DND-41 (cell line): ENCODE results near the gene FAM83D.

ENCODE experiments used
- ATAC-seq: fragments of 200-7000 bp; cut with Tn5 transposase; 3 replicates; pipeline ENCODE4 v1.9.1; 2021; ENCODE audit warnings: low read depth; ENCODE audit not compliant: insufficient read depth
- DNase-seq: peaks from one replicate; pipeline ENCODE4 v3.0.0-alpha.2; 2020
- H2AFZ ChIP-seq: 2 replicates; pipeline ENCODE4 v1.6.0; 2012; ENCODE audit warnings: low read depth, low read length
- H3K27ac ChIP-seq: 2 replicates; pipeline ENCODE4 v1.5.1; 2012; ENCODE audit warnings: low read length, inconsistent platforms
- H3K27me3 ChIP-seq: fragments of 200-600 bp; sonication (generic); 2 replicates; pipeline ENCODE4 v1.6.0; 2012; ENCODE audit warnings: low read length, mild to moderate bottlenecking, inconsistent platforms; ENCODE audit not compliant: insufficient read depth, poor library complexity
- H3K36me3 ChIP-seq: 2 replicates; pipeline ENCODE4 v1.5.1; 2012; ENCODE audit warnings: low read length, inconsistent platforms; ENCODE audit not compliant: insufficient read depth
- H3K4me1 ChIP-seq: 2 replicates; pipeline ENCODE4 v1.5.1; 2012; ENCODE audit warnings: mild to moderate bottlenecking, low read length; ENCODE audit not compliant: insufficient read depth
- H3K4me2 ChIP-seq: 2 replicates; pipeline ENCODE4 v1.6.0; 2012; ENCODE audit warnings: mild to moderate bottlenecking, moderate library complexity, low read length, inconsistent platforms; ENCODE audit not compliant: insufficient read depth
- H3K4me3 ChIP-seq, 2 experiments: fragments of 200-600 bp in 1 of 2; shearing (Covaris generic) in 1 of 2; 2 replicates each; pipeline ENCODE4 v1.5.1; 2012 to 2016; ENCODE audit warnings: inconsistent platforms in 2 of 2, low read length in 2 of 2, mild to moderate bottlenecking in 2 of 2, low read depth in 1 of 2, moderate library complexity in 1 of 2
- H3K79me2 ChIP-seq: 2 replicates; pipeline ENCODE4 v1.6.0; 2012; ENCODE audit warnings: low read length, inconsistent platforms; ENCODE audit not compliant: insufficient read depth
- H3K9ac ChIP-seq: 2 replicates; pipeline ENCODE4 v1.6.0; 2012; ENCODE audit warnings: low read depth, mild to moderate bottlenecking, inconsistent platforms, low read length, moderate library complexity
- H3K9me3 ChIP-seq: 2 replicates; pipeline ENCODE4 v1.5.1; 2012; ENCODE audit warnings: low read length, moderate library complexity, mild to moderate bottlenecking, inconsistent platforms; ENCODE audit not compliant: insufficient read depth, severe bottlenecking
- H4K20me1 ChIP-seq: 2 replicates; pipeline ENCODE4 v1.6.0; 2012; ENCODE audit warnings: low read length; ENCODE audit not compliant: insufficient read depth
- EZH2 ChIP-seq: IDR thresholded peaks from 3 replicates; pipeline ENCODE4 v1.6.1; 2012; ENCODE audit warnings: borderline replicate concordance, low read depth, mild to moderate bottlenecking, moderate library complexity, low read length, inconsistent platforms; ENCODE audit not compliant: severe bottlenecking
- TF ChIP-seq, protein P1 (sequence below): IDR thresholded peaks from 2 replicates; pipeline ENCODE4 v1.5.1; 2012; ENCODE audit warnings: borderline replicate concordance, low read length, moderate library complexity, mild to moderate bottlenecking; ENCODE audit not compliant: poor library complexity, severe bottlenecking; ENCODE audit errors: extremely low read depth

The FAM83D gene

DNA sequence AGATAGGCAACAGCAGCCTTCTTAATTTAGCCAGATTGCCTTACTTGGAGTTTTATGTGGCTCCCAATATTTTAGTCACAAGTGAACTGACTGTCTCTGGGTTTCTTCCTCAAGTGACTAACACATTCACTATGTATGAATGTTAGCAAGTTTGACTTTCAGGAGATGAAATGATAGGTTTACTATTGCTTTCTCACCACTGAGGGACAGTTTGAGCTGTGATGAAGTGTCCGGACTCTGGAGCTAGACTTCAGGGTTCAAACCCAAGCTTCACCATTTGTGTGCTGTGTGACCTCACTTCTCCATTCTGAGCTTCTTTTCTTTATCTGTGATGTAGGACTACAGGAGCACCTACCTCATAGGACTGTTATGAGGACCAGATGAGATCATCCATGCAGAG is 44.1 kb downstream of the FAM83D start:
- Histone ChIP-seq H3K9me3 (no peaks in the 10 kb centered on the region), H3K79me2 (peaks cover 76% of the 10 kb centered on the region), H3K27ac (no peak overlapping the region), H3K4me3 (no peak overlapping the region), H3K4me2 (no peak overlapping the region), H2AFZ (no peak overlapping the region), H3K9ac (no peak overlapping the region), H4K20me1 (peaks cover 18% of the 10 kb centered on the region), H3K36me3 (peaks cover 77% of the 10 kb centered on the region), H3K27me3 (no peaks in the 10 kb centered on the region), H3K4me1 (no peaks in the 10 kb centered on the region; the same call in 1 of the 2 replicates)
- no peak for TF ChIP-seq EZH2
- TF ChIP-seq, protein P1, sequence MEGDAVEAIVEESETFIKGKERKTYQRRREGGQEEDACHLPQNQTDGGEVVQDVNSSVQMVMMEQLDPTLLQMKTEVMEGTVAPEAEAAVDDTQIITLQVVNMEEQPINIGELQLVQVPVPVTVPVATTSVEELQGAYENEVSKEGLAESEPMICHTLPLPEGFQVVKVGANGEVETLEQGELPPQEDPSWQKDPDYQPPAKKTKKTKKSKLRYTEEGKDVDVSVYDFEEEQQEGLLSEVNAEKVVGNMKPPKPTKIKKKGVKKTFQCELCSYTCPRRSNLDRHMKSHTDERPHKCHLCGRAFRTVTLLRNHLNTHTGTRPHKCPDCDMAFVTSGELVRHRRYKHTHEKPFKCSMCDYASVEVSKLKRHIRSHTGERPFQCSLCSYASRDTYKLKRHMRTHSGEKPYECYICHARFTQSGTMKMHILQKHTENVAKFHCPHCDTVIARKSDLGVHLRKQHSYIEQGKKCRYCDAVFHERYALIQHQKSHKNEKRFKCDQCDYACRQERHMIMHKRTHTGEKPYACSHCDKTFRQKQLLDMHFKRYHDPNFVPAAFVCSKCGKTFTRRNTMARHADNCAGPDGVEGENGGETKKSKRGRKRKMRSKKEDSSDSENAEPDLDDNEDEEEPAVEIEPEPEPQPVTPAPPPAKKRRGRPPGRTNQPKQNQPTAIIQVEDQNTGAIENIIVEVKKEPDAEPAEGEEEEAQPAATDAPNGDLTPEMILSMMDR = no peak
- DNase-seq (no peak), ATAC-seq (no peak)

DNA sequence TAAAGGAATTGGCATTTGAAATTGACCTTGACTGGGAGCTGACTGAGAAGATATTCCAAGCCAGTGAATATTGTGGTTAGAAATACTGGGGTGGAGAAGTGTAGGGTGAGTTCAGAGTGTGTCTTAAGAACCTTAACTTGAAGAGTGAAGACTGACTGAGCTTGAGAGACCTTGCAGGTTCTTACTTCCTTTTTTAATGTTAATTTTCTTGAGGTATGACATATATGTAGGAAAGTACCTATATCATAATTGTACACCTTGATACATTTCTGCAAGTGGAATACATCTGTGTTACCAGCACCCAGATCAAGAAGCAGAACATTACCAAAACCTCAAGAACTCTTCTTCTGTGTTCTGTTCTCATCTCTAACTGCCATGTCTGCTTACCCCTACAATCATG is 46.9 kb downstream of the FAM83D start:
- Histone ChIP-seq H4K20me1 (peaks cover 17% of the 10 kb centered on the region), H3K9me3 (no peaks in the 10 kb centered on the region), H3K9ac (no peak overlapping the region), H3K79me2 (peaks cover 75% of the 10 kb centered on the region), H3K4me2 (no peak overlapping the region), H3K27me3 (no peaks in the 10 kb centered on the region), H3K36me3 (peaks cover 87% of the 10 kb centered on the region), H3K27ac (no peak overlapping the region), H3K4me3 (no peak overlapping the region), H2AFZ (no peak overlapping the region), H3K4me1 (no peaks in the 10 kb centered on the region)
- ATAC-seq = no peak
- no peak for DNase-seq
- TF ChIP-seq, protein P1 = no peak
- TF ChIP-seq EZH2 = no peak

DNA sequence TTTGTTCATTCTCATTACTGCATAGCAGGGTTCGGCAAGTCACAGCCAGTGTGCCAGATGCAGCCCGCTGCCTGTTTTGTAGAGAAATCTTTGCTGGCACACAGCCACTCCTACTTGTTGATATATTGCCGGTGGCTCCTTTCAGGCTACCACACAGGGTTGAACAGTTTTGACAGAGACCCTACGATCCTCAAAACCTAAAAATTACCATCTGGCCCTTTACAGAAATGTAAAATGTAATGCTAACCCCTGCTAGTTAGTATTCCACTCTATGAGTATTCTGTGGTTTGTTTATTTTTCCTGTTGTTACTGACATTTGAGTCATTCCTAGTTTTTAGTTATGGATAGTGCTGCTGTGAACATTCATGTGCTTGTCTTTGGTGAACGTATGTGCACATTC is 47.4 kb downstream of the FAM83D start:
- Histone ChIP-seq H3K4me3 (no peak overlapping the region), H3K27me3 (no peaks in the 10 kb centered on the region), H3K4me2 (no peak overlapping the region), H4K20me1 (peaks cover 16% of the 10 kb centered on the region; the same call in 1 of the 2 replicates), H3K4me1 (no peaks in the 10 kb centered on the region), H3K36me3 (peaks cover 85% of the 10 kb centered on the region), H3K9ac (no peak overlapping the region), H2AFZ (no peak overlapping the region), H3K9me3 (no peaks in the 10 kb centered on the region), H3K27ac (no peak overlapping the region), H3K79me2 (peaks cover 78% of the 10 kb centered on the region)
- ATAC-seq = no peak
- TF ChIP-seq, protein P1 = no peak
- TF ChIP-seq EZH2 = no peak
- no peak for DNase-seq
